LoVo (cell line): ENCODE data around the gene IPPK.

Source experiments
- DNase-seq: peaks from one replicate; pipeline ENCODE4 v3.0.0-alpha.2; 2016; ENCODE audit warnings: low spot score

Gene IPPK

DNA sequence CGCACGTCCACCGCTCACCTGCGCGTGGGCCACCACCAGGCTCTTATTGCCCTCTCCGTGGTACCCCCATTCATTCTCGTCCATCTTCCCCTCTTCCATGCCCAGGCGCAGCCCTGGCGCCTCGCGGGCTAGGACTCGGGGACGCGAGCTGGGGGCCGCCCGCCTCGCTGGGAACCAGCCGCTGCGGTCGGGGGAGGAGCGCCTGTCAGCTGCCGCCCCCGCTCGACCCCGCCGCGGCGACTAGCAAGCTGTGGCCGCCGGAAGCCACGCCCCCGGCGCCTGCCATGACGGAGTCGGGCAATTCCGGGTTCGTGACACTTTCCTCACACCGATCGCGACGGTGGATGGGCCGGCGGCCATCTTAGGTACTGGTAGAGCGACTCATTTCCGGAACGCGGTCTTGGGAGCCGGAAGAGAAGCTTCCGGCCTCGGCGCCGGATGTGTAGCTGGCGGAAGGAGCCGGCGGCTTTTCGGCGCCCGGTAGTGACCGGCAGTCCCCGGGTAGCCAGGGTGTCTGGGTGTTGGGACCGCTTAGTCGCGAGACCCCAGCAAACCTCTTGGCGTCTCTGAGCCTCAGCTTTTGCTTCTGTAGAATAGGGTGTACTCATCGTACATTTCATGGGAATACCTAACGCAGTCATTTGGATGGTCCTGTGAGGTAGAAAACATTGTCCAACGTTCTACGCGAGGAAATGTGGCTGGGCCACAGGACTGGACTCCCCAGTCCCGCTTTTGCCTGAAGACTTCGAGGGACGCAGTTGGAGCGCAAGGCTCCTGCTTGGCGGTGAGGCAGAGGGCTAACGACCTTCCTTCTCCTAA lies at the start of gene IPPK:
IPPK (minus strand) TSS at position 242 of the 819 bp plus-strand sequence; CDS start at position 99, 143 bp downstream.
- DNase-seq = peak; percentile 99

GRCh38 chr9:92719028-92719647 lies 49.2 kb upstream of the IPPK start:
- no peak for DNase-seq

DNA sequence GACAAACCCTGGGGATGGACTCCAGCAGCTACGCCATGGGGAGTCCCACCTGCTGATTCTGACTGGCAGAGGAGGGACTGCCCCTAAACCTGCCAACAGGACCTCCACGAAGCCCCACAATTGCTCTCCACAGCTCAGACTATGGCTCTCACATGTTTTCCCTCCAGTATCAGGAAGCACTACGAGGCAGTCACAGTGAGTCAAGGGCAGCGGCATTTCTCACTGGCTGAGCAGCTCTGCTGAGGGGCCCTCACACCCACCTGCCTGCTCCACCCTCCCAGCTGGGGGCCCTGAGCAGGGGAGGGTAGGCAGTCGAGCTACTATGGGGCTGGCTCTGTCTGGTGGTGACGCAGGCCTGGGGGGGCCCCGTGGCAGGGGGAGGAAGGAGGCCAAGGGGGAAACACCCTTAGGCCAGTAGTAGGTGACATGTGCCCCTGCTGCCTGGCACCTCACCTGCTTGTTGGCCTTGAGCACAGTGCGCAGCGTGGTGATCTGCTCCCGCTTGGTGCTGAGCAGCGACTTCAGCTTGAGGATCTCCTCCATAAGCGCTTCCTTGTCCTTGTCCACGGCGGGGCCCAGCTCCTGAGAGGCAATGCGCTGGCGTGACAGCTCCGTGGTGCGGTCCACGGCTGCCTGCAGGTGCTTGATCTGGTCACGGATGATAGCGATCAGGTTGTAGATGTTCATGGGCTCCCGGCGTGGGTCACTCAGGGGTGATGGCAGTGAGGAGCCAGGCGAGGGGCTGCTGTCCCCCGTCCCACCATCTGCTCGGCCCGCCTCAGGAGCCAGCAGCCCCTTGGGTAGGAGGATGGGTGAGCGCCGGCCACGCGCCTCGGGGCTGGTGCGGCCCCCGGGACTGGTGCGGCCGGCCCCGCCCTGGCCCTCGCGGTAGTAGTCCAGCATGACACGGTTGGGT lies 48.4 kb upstream of the IPPK start:
- no peak for DNase-seq

DNA sequence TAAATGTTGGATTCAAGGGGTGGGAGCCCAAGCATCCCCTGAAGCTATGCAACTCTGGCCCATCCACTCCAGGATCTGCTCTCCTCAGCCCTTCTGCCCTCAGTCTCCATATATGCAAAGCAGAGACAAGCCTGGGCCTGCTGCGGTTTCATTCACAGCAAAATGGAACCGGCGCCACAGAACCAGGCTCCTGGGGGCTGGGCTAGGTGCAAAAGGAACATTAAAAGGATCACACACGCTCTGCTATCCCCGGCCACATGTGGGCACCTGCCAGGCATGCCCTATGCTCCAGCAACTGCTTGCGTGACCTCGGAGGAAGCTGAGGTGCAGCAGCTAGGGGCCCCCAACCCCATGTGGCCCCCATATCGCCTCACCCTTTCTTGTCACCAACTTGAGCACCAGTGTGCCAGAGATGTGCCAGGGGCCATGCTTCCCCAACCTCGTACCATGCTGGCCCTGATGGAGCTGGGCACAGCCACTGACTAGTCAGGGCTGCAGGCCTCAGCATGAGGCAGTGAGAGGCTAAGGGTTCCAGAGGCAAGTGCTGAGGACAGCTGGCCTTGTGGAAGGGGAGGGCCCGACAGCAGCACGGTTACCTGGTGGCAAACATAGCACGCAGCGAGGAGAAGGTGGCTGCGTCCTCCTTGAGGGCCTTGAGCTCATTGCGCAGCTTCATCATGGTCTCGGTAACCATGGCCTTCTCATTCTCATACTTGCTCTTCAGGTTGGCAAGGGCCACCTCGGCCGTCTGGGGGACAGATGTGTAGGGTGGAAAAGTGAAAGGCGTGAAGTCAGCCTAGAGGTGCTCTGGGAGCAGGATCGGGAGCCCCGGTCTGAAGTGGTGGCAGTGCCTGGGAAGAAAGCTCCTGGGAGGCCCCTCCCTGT lies 47.5 kb upstream of the IPPK start:
- DNase-seq = no peak

DNA sequence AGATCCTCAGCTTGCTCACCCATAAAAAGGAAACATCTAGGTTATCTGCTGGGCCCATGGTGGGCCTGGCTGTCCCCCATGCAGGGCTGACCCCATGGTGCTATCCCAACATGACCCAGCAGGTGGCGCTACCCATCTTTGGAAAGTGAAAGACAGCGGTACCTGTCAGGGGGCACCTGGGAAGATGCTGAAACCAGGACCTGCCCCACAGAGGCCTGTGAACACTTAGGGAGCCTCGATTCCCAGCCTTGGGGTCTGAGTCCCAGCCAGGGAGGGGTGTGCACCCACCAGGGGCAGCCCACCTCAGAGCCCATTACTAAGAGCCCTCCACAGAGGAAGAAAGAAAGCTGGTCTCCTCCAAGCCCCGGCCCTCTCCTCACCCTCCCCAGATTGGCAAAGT lies 46.6 kb upstream of the IPPK start:
- peak; percentile 13 for DNase-seq

- DNase-seq = no peak
These were observed 45.7 kb upstream of the IPPK start for GRCh38 chr9:92715488-92716231.

- no peak for DNase-seq
These were observed 45.0 kb upstream of the IPPK start for GRCh38 chr9:92714787-92715487.

DNA sequence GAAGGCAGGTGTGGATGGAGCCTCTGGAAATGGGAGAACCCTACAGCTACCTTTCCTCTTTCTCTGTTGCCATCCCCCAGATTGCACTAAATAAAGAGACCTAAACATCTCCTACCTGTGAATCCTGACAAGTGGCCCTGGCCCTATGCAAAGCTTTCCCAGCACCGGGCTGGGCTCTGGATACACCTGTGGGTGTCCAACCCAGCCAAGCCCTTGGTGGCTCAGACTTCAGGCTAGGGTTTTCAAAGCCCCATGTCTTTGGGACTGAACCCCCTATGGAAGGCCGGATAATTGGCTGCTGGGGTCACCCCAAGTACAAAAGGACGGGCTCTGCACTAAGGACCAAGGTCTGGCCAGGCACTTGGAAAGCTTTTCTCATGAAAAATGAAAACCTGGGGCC lies 44.1 kb upstream of the IPPK start:
- DNase-seq = no peak

DNA sequence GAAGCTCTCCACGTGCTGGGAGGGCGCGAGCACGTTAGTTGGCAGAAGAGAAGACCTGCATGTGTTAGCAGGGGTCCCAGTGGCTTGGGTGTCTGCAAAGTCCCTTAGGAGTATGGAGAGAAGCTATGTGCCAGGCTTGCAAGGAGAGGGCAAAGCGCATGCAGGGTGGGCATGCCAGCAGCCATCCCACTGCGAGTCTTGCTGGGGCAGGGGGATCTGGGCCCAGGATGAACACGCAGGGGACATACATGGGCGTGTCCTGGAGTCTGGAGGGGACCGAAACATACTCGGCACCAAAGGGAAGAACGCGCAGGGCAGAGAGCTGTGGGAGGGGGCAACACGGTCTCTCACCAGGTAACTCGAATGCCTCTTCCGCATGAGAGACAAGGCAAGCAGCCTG lies 43.6 kb upstream of the IPPK start:
- DNase-seq = no peak

GRCh38 chr9:92712767-92713166 lies 42.8 kb upstream of the IPPK start:
- no peak for DNase-seq

GRCh38 chr9:92711844-92712243 lies 41.9 kb upstream of the IPPK start:
- no peak for DNase-seq

- DNase-seq = no peak
These were observed 41.2 kb upstream of the IPPK start for GRCh38 chr9:92711146-92711545.

DNA sequence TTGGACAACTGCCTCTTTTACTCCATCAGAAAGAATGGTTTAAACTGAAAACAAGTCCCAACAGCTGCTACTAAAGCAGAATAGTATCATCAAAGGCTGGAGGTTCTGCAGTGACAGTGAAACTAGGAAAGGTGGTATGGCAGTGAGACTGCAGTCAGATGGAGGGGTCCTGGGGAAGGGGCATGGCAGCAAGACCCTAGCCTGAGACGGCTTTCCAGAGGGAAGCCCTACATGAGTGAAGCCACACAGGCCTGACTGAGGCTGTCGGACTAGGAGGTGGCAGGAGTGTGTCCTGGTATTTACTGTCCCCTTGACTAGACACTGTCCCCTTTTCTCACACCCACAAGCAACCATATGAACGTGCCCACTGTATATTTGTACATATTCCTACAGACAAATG lies 40.4 kb upstream of the IPPK start:
- DNase-seq = no peak

GRCh38 chr9:92709954-92710353 lies 40.0 kb upstream of the IPPK start:
- DNase-seq = no peak

DNA sequence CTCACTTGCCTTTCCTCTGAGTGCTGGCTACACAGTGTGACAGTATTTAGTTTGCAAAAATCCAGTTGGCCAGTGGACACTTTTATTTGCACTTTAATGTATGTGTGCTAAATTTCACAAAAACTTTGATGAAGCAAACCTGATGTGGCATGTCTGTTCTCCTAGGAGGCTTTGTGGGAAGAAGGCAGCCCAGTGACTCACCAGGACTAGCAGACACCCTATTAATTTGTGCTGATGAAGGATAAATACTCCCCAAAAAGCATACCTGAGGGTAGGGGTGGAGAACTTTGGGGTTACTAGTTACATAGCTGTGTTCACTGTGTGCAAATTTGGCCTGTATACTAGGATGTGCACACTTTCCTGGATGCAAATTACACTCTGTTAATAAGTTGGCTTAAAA lies 39.3 kb upstream of the IPPK start:
- DNase-seq = no peak

DNA sequence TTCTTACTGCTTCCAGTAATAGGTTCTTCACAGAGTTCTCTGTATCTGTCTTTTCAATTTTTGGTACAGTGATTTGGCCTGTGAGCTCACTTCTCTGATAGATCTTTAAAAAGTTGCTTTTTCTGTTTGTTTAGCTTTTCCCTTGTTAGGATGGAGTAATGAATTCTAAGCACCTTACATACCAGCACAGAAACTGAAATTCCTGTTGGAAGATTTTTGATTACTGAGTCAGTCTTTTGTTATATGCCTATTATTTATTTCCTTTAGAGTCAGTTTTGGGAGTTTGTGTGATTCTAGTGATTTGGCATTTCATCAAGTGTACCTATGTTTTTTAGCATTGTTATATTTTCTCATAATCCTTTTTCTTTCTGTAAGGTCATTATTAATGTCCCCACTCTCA lies 37.6 kb upstream of the IPPK start:
- DNase-seq = no peak

DNA sequence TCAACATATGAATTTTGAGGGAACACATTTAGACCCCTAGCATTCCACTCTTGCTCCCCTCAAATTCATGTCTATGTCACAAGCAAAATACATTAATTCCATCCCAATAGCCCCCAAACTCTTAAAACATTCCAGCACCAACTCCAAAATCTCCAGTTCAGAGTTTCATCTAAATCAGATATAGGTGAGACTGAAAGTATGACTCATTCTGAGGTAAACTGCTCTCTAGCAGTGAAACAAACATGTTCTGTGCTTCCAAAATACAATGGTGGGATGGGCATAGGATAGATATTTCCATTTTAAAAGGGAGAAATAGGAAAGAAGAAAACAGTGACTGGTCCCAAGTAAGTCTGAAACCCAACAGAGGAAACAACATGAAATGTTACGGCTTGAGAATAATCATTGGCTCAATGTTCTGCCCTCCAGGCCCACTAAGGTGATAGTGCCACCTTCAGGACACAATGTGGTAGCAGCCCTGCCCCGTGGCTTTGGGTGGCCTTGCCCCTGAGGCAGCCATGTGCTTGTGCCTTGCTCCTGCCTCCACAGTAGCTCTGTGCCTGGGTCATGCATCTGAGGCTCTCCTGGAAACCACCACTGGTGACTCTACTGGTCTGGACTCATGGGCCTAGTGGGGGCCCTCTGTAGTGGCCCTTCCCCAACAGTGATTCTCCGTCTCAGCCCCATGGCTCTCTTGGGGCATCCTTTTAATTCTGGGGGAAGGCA lies 36.4 kb upstream of the IPPK start:
- peak; percentile 1 for DNase-seq

DNA sequence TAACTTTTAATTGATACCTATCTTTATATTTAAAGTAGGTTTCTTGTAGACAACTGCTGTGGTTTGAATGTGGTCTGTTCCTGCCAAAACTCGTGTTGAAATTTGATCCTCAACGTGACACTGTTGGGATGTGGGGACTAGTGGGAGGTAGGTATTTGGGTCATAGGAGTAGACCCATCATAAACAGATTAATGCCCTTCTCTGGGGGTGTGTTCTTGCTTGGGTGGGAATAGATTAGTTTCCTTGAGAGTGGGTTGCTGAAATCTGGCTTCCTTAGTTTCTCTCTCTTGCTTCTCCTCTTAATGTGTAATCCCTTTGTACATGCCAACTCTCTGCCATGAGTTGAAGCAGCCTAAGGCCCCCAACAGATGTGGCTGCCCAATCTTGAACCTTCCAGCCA lies 34.6 kb upstream of the IPPK start:
- no peak for DNase-seq

DNA sequence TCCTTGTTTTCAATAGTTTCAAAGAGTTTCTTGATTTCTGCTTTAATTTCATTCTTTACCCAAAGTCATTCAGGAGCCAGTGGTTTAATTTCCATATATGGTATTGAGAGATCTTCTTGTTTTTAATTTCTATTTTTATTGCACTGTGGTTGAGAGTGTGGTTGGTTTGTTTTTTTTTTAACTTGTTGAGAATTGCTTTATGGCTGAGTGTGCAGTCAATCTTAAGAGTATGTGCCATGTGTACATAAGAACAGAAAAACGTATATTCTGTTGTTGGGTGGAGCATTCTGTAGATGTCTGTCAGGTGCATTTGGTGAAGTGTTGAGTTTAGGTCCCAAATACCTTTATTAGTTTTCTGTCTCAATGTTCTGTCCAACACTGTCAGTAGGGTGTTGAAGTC lies 26.7 kb upstream of the IPPK start:
- DNase-seq = no peak

- DNase-seq = no peak
These were observed 17.0 kb upstream of the IPPK start for GRCh38 chr9:92686954-92687353.
